Hypothalamus (tissue), 51 donors: Measurements from ENCODE around the gene SAMD4B.
A peak's percentile ranks its signal among the peaks of the same experiment; 100 is the strongest.

Source experiments
- DNase-seq, 51 donors: peaks; one replicate each; lab custom pipeline; 2025; lab: John Stamatoyannopoulos, UW

SAMD4B gene

DNA sequence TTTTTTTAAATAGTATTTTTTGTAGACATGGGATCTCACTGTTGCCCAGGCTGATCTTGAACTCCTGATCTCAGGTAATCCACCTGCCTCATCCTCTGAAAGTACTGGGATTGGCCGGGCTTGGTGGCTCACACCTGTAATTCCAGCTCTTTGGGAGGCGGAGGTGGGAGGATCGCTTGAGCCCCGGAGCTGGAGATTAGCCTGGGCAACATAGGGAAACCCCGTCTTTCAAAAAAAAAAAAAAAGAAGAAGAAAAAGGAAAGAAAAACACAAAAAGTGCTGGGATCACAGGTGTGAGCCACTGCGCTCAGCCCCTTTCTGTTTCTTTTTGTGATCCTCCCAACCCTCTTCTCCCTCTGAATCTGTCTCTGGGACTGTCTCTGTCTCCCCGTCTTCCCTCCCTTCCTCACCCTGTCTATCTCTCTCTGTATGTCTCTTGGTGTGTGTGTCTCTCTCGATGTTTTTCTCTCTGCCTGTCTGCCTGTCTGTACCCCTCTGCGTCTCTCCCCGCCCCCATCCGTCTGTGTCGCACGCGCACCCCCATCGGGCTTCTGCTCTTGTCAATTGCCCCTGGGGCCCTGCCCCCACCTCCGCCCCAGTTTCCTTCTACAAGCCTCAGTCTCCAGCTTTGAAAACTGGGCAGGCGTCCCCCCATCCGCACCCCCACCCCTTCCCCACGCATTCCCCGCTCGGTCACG is 63.9 kb downstream of the SAMD4B start:
- DNase-seq: peak in 7 of 51 donors; percentile 24 to 88 (median 67)

GRCh38 chr19:39406656-39407409 is 64.6 kb downstream of the SAMD4B start, which contains the start of gene ZFP36:
Gene ZFP36, plus strand, starts transcription at chr19:39406847. Its CDS starts 58 bp downstream, at chr19:39406905.
- peak in 49 of 51 donors; percentile 32 to 96 (median 75) for DNase-seq

- no peak for DNase-seq
Observed at GRCh38 chr19:39407410-39407659, 65.1 kb downstream of the SAMD4B start.

GRCh38 chr19:39407660-39408391 is 65.6 kb downstream of the SAMD4B start:
- peak in 9 of 51 donors; percentile 18 to 49 (median 37) for DNase-seq

- peak in 4 of 51 donors; percentile 33 to 71 (median 37) for DNase-seq
Observed at GRCh38 chr19:39408392-39409207, 66.4 kb downstream of the SAMD4B start.

DNA sequence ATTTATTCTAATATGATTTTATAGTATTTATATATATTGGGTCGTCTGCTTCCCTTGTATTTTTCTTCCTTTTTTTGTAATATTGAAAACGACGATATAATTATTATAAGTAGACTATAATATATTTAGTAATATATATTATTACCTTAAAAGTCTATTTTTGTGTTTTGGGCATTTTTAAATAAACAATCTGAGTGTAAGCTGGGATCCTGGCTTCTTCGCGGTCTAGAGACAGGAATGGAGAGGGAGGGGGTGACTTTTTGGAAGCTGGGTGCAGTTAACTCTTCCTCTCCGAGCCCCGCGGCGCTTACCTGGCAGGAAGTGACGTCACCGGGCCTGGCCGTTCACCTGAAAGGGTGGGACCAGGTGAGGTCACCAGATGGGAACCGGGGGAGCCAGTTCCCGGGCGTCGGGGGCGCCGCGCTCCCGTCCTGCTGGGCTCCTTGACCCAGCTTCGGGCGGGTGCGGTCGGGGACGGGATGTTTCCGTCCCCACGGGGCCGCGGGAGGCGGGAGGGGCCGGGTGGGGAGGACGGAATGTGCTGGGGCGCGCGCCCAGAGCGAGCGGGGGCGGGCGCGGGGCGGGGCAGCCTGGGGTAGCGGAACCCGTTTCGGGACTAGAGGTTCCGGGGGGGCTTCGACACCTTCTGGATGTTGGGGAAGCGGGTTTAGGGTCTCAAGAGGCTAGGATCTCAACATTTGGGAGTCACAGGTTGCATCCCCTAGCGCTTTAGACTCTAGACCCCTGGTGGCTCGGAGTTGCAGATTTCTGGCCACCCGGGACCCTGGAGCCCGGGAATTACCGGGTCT is 67.2 kb downstream of the SAMD4B start:
- DNase-seq: peak in 44 of 51 donors; percentile 17 to 85 (median 58)

DNA sequence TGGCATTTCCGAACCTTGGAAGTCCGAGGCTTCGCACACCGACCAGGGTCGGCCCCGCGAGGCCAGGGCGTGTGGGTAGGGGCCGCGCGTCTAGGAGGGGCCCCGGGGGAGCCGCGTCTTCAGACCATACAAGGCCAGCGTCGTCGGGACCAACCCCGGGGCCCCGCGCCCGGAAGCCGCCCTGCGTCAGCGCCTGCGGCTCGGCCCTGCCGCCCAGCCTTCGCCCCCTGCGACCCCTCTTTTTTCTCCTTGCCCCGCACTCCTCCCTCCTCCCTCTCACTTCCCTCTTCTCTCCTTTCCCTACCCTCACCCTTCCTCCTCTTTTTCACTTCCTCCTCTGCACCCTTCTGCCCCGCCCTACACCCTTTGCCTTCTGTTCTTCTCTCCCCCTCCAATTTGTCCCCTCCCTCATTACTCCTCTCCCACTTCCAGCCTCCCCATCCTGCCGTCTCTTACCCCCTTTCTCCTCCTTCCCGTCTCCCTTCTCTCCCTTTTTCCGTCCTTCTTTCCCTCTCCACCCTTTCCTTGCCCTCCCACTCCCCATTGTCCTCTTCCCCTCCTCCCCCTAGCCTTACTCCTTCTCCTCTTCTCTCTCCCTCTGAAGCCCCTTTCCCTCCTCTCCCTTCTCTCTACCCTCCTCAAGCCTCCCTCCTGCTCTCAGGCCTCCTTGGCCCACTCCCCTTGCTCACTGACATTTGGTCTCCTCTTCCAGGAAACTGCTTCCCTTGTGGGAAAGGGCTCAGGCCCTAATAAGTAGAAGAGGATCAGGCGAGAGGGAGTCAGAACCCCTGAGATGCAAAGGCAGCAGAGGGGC is 68.0 kb downstream of the SAMD4B start:
- peak in 23 of 51 donors; percentile 15 to 69 (median 43) for DNase-seq

- no peak for DNase-seq
Observed at GRCh38 chr19:39410831-39411080, 68.5 kb downstream of the SAMD4B start.

DNA sequence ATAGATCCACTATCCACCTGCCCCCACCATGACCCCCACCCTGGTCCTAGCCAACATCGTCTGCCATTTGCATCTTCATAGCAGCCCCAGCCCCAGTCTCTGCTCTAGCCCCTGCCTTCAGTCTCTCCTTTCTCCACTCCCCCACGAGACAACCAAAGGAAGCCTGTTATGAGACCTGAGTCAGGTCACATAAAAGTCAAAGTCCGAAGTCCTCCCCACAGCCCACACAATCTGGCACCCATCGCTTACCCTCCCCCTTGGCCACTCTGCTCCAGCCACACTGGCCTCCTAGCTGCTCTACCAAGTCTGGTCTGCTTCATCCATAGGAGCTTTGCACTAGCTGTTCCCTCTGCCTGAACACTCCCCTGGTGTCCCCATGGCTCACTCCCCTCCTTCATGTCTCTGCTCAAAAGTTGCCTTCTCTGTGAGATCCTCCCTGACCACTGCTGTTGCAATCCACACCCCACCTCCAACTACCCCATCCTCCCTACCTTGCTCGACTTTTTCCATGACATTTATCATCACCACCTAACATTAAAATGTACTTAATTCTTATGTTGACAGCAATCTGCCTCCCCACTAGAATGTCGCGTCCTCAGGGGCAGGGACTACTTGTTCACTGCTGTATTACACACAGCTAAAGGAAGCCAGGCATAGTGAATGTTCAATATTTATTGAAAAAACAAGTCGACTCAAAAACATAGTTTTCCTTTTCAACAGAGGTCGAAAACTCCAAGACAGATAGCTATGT is 69.0 kb downstream of the SAMD4B start:
- DNase-seq: peak in 5 of 51 donors; percentile 8 to 80 (median 14)

- peak in 46 of 51 donors; percentile 25 to 95 (median 75) for DNase-seq
Observed at GRCh38 chr19:39411832-39412099, 69.5 kb downstream of the SAMD4B start.

GRCh38 chr19:39412100-39412866 is 70.1 kb downstream of the SAMD4B start, which contains the start of gene PLEKHG2:
Gene PLEKHG2, plus strand, starts transcription at chr19:39412669. Its CDS starts 1,418 bp downstream, at chr19:39414087.
- DNase-seq: peak; percentile 51 to 98 (median 88)

DNA sequence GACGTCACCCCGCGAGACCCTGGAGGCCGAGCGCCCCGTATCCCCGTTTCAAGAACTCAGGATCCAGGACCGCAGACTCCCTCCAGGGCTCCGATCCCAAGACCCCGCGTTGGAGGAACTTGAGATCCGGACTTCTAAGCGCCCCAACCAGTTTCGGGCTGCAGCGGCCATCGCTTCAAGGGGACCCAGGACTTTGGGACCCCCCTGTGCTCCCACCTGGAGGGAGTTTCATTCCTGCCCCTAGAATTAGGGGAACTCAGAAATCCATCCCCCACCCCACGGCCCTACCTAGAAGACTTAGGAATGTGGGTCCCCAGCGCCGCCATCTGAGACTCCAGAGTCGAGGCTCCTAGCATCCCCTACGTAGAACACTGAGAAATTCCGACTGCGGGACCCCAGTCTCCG is 70.6 kb downstream of the SAMD4B start:
- DNase-seq: peak in 6 of 51 donors; percentile 14 to 51 (median 34)

- peak in 8 of 51 donors; percentile 12 to 39 (median 26) for DNase-seq
Observed at GRCh38 chr19:39413272-39413910, 71.2 kb downstream of the SAMD4B start.

DNA sequence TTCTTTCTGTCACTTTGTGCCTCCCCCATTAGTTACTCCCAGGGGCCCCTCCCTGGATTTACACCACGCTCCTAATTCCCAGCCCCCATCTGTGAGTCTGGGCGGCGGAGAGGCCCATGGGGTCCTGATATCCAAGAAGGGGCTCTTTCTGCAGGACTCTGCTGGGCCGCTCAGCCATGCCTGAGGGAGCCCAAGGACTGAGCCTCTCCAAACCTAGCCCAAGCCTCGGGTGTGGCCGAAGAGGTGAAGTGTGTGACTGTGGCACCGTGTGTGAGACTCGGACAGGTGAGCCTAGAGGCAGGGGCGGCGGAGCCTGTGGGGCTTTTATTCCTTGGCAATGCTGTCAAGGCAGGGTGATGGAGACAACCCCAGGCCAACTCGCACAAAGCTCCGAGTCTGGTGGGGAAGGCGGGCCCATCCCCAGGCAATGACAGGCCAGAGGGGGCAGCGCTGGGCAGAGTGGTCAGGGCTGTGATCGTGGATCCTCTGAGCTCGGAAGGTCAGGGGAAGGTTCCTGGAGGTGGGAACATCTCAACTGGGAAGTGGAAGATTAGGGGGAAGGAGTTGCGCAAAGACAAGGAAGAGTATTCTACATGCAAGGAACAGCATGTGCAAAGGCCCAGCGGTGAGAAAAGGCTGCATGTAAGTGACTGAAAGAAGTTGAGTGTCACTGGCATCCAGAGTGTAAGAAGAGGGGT is 71.8 kb downstream of the SAMD4B start:
- DNase-seq: peak in 1 of 51 donors; percentile 6

DNA sequence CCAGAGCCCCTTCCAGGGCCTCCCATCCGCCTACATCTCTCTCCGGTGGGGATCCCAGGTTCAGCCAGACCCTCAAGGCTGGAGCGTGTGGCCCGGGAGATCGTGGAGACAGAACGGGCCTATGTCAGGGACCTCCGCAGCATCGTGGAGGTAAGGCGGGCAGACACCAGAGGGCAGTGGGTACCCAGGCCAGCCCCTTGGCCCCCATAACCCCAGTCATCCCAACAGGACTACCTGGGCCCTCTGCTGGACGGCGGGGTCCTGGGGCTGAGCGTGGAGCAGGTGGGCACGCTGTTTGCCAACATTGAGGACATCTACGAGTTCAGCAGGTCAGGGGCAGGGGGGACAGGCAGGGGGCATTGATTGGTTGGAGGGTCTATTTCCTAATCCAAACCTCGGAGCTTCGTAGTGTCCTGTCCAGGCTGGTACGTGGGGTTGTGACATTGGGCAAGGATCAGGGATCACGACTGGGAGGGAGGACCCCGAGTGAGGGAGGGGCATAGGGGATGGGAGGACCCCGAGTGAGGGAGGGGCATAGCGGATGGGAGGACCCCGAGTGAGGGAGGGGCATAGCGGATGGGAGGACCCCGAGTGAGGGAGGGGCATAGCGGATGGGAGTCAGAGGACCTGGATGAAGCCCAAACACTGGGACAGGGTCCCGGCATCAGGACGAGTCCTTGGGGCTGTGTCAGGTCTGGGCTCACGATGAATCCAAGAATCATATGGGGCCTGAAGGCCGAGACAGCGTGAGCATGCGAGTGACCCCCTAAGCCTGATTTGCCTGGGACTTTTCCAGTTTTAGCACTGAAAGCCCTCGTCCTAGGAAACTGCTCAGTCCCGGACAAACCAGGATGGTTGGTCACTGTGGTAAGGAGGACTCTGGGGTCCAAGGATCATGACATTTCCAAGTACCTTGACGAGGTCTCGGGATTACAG is 73.2 kb downstream of the SAMD4B start:
- DNase-seq: no peak
